Measurements from ENCODE around the gene LPP. TPM values are rescaled to one million over a fixed set of nuclear protein-coding genes. Genes with fewer than 3 reads are reported as not detected.
A peak's percentile ranks its signal among the peaks of the same experiment; 100 is the strongest.

Gene LPP
- total RNA-seq, 3 donors from 2014 or later, result 262 to 816 (median 325) TPM

- intact Hi-C loops (cut with DNase I, micrococcal nuclease), result no loop called here
- ATAC-seq, result no peak
These were observed 463.3 kb downstream of the LPP start for GRCh38 chr3:188617270-188617669.

GRCh38 chr3:188617988-188618701, 464.2 kb downstream of the LPP start:
- no peaks in the 10 kb centered on the region for H3K9me3 ChIP-seq
- no peak overlapping the region for H3K4me3 ChIP-seq
- ATAC-seq (no peak), DNase-seq (no peak)
- no peaks in the 10 kb centered on the region for H3K4me1 ChIP-seq (ENCODE audit: low read depth)
- intact Hi-C loops (cut with DNase I, micrococcal nuclease), result no loop called here
- H3K36me3 ChIP-seq (ENCODE audit: low read depth), result no peaks in the 10 kb centered on the region
- TF ChIP-seq CTCF (IDR thresholded peaks at IDR 0.05), result no peak

More at GRCh38 chr3:188617270-188617669, 463.3 kb downstream of the LPP start:
- H3K36me3 ChIP-seq (ENCODE audit: low read depth), result no peaks in the 10 kb centered on the region
- TF ChIP-seq CTCF (IDR thresholded peaks at IDR 0.05), result no peak
- no peaks in the 10 kb centered on the region for H3K9me3 ChIP-seq
- H3K4me3 ChIP-seq, result no peak overlapping the region
- no peaks in the 10 kb centered on the region for H3K4me1 ChIP-seq (ENCODE audit: low read depth)
- DNase-seq, result no peak

GRCh38 chr3:188620752-188621151, 466.8 kb downstream of the LPP start:
- Histone ChIP-seq H3K4me3 (no peak overlapping the region), H3K9me3 (no peaks in the 10 kb centered on the region), H3K4me1 (ENCODE audit: low read depth) (no peaks in the 10 kb centered on the region), H3K36me3 (ENCODE audit: low read depth) (no peaks in the 10 kb centered on the region)
- DNase-seq, result no peak
- TF ChIP-seq CTCF (IDR thresholded peaks at IDR 0.05), result no peak
- no peak for ATAC-seq
- intact Hi-C loops (cut with DNase I, micrococcal nuclease), result no loop called here

GRCh38 chr3:188624384-188624783, 470.4 kb downstream of the LPP start:
- no peaks in the 10 kb centered on the region for H3K36me3 ChIP-seq (ENCODE audit: low read depth)
- intact Hi-C loops (cut with DNase I, micrococcal nuclease), result no loop called here
- ATAC-seq, result peak; percentile 32
- DNase-seq, result peak in 1 of 3 donors; percentile 35
- no peaks in the 10 kb centered on the region for H3K9me3 ChIP-seq
- TF ChIP-seq CTCF (IDR thresholded peaks at IDR 0.05), result no peak
- H3K4me3 ChIP-seq, result no peak overlapping the region
- no peaks in the 10 kb centered on the region for H3K4me1 ChIP-seq (ENCODE audit: low read depth)

GRCh38 chr3:188624828-188625227, 470.9 kb downstream of the LPP start:
- no peak for TF ChIP-seq CTCF (IDR thresholded peaks at IDR 0.05)
- ATAC-seq (no peak), DNase-seq (no peak)
- intact Hi-C loops (cut with DNase I, micrococcal nuclease), result no loop called here
- no peaks in the 10 kb centered on the region for H3K9me3 ChIP-seq
- H3K4me1 ChIP-seq (ENCODE audit: low read depth), result no peaks in the 10 kb centered on the region
- H3K4me3 ChIP-seq, result no peak overlapping the region
- no peaks in the 10 kb centered on the region for H3K36me3 ChIP-seq (ENCODE audit: low read depth)
